BE2C (cell line): ENCODE measurements around the gene TUT1.
A peak's percentile ranks its signal among the peaks of the same experiment; 100 is the strongest.
"Not testable (repeated sequence)": the region's sequence is repeated elsewhere in the genome, so short reads cannot be mapped to it uniquely, and the experiment has no call there.

ENCODE experiments used
- DNase-seq: peaks from one replicate; pipeline ENCODE4 v3.0.0-alpha.2; 2020
- H3K27me3 ChIP-seq: fragments of 250-450 bp; sonication (Bioruptor Pico); 2 replicates; pipeline ENCODE4 v1.5.1; 2020; ENCODE audit warnings: mild to moderate bottlenecking
- H3K36me3 ChIP-seq: fragments of 250-450 bp; sonication (Bioruptor Pico); 2 replicates; pipeline ENCODE4 v1.5.1; 2020; ENCODE audit warnings: mild to moderate bottlenecking
- H3K4me1 ChIP-seq: fragments of 250-450 bp; sonication (Bioruptor Pico); 2 replicates; pipeline ENCODE4 v1.5.1; 2020
- H3K4me3 ChIP-seq: 2 replicates; pipeline ENCODE4 v1.5.1; 2011; ENCODE audit warnings: low read depth, low read length
- H3K9me3 ChIP-seq: fragments of 250-450 bp; sonication (Bioruptor Pico); 2 replicates; pipeline ENCODE4 v1.5.1; 2020
- CTCF ChIP-seq: IDR thresholded peaks from 2 replicates; pipeline ENCODE4 v1.5.1; 2012; ENCODE audit warnings: mild to moderate bottlenecking, low read depth, low read length

TUT1 gene

GRCh38 chr11:62567018-62567633 is 24.2 kb downstream of the TUT1 start:
- no peak for DNase-seq
- H3K4me3 ChIP-seq: no peak overlapping the region
- H3K27me3 ChIP-seq: no peaks in the 10 kb centered on the region
- no peaks in the 10 kb centered on the region for H3K9me3 ChIP-seq
- TF ChIP-seq CTCF: no peak
- peaks cover 71% of the 10 kb centered on the region for H3K36me3 ChIP-seq
- no peaks in the 10 kb centered on the region for H3K4me1 ChIP-seq

GRCh38 chr11:62566247-62566646 is 25.1 kb downstream of the TUT1 start:
- no peak for DNase-seq
- Histone ChIP-seq H3K36me3 (peaks cover 63% of the 10 kb centered on the region), H3K4me3 (no peak overlapping the region), H3K9me3 (no peaks in the 10 kb centered on the region), H3K4me1 (no peaks in the 10 kb centered on the region), H3K27me3 (no peaks in the 10 kb centered on the region)
- no peak for TF ChIP-seq CTCF

- TF ChIP-seq CTCF: no peak
- Histone ChIP-seq H3K9me3 (no peaks in the 10 kb centered on the region), H3K36me3 (peaks cover 61% of the 10 kb centered on the region), H3K27me3 (no peaks in the 10 kb centered on the region), H3K4me3 (no peak overlapping the region), H3K4me1 (peaks cover 4% of the 10 kb centered on the region)
- DNase-seq: no peak
Measured at GRCh38 chr11:62565100-62565802, 26.1 kb downstream of the TUT1 start.

- H3K4me1 ChIP-seq, H3K9me3 ChIP-seq, H3K27me3 ChIP-seq, H3K4me3 ChIP-seq, DNase-seq: not testable (repeated sequence)
- peaks cover 61% of the 10 kb centered on the region for H3K36me3 ChIP-seq
Measured at GRCh38 chr11:62561677-62562230, 29.6 kb downstream of the TUT1 start.

DNA sequence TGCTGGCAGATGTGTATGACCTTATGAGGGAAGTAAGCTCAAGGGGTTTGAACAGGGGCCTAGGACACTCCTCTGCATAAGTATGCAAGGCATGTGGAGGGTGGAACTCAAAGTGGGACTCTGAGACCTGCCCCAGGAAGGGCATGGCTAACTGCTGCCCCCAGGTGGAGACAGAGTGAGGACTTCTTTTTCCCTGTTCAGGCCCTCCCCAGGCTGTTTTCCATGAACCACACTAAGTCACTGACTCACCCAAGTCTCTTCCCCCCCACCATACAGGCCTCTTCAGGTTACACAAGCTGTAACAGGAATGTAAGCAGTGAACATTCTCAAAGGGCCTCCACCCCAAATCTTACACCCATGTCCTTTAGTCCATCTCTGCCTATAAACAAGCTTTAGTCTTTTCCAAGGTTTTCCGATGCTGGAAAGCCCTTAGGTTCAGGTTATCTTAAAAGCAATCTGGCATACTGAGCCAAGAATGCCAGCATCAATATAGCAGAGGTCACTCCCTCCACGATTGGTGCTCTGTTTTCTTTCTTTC is 30.7 kb downstream of the TUT1 start:
- H3K9me3 ChIP-seq: no peaks in the 10 kb centered on the region
- H3K27me3 ChIP-seq: no peaks in the 10 kb centered on the region
- peaks cover 55% of the 10 kb centered on the region for H3K36me3 ChIP-seq
- DNase-seq: peak; percentile 75
- TF ChIP-seq CTCF: peak; percentile 71
- H3K4me1 ChIP-seq: peaks cover 18% of the 10 kb centered on the region
- H3K4me3 ChIP-seq: no peak overlapping the region

GRCh38 chr11:62559626-62560025 is 31.7 kb downstream of the TUT1 start:
- H3K27me3 ChIP-seq, DNase-seq, H3K4me3 ChIP-seq, H3K9me3 ChIP-seq: not testable (repeated sequence)
- Histone ChIP-seq H3K36me3 (peaks cover 53% of the 10 kb centered on the region), H3K4me1 (peaks cover 18% of the 10 kb centered on the region)

DNA sequence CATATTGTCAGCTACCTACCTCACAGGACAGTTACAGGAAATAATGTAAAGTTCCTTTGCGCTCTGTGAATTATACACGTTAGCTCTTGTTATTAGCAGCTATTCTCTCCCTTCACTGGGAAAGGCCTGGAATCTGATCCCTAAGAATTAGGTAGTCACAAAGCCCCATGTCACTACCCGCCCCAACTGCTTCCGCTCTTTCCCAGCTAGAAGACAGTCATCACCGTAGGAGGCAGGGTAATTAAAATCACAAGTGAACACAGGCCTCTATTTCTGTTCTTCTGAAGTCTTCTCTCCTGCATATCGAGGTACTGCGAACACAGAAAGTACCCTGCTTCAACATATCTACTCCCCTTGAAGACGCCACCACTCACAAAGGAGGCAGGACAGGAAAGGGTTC is 32.1 kb downstream of the TUT1 start:
- Histone ChIP-seq H3K36me3 (peaks cover 53% of the 10 kb centered on the region), H3K27me3 (no peaks in the 10 kb centered on the region), H3K4me3 (no peak overlapping the region), H3K9me3 (no peaks in the 10 kb centered on the region), H3K4me1 (peaks cover 18% of the 10 kb centered on the region)
- no peak for TF ChIP-seq CTCF
- no peak for DNase-seq
